GM12873 (cell line): ENCODE data around the gene RBPJ.

ENCODE experiments used
- CTCF ChIP-seq: IDR thresholded peaks from 2 replicates; pipeline ENCODE4 v1.5.1; 2012; ENCODE audit warnings: low read depth, mild to moderate bottlenecking, moderate library complexity, low read length, control low read depth; ENCODE audit not compliant: insufficient read depth; ENCODE audit errors: missing control alignments

RBPJ gene

GRCh38 chr4:26379837-26380236, 59.0 kb downstream of the RBPJ start:
- TF ChIP-seq CTCF = no peak

- no peak for TF ChIP-seq CTCF
These were observed 59.9 kb downstream of the RBPJ start for GRCh38 chr4:26380740-26381139.

DNA sequence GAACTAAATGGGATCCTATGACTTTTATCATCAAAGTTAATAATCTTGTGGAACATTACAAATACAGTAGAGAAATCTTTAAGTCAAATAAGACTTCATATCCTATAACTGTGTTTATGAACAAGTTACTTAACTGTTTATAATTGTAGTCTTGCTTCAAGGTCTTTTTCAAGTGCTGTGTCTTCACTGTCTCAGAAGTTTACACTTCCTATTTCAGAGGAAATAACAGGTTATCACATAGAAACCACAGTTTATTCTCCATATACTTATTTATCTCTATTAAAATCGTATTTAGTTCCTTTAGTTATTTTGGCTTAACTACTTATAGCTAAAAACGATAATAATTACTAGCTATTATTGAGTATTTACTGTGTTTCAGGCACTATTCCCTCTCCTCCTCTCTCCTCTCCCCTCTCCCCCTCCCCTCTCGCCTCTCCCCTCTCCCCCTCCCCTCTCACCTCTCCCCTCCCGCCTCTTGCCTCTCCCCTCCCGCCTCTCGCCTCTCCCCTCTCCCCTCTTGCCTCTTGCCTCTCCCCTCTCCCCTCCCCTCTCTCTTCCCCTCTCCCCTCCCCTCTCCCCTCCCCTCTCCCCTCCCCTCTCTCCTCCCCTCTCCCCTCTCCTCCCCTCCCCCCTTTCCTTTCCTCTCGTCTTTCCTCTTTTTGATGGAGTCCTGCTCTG, 63.7 kb downstream of the RBPJ start:
- no peak for TF ChIP-seq CTCF

DNA sequence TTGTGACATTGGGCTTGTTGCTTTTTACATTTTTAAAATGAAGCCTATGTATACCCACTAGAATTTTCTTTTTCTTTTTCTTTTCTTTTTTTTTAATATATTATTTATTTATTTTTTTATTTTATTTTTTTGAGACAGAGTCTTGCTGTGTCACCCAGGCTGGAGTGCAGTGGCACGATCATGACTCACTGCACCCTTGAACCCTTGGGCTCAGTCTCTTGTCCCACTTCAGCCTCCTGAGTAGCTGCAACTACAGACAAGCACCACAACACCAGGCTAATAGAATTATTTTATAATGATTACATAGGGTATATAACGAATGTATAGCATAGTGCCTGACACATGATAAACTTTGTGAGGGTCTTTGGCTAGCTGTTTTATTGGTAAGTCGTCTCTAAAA, 64.9 kb downstream of the RBPJ start:
- TF ChIP-seq CTCF = no peak

DNA sequence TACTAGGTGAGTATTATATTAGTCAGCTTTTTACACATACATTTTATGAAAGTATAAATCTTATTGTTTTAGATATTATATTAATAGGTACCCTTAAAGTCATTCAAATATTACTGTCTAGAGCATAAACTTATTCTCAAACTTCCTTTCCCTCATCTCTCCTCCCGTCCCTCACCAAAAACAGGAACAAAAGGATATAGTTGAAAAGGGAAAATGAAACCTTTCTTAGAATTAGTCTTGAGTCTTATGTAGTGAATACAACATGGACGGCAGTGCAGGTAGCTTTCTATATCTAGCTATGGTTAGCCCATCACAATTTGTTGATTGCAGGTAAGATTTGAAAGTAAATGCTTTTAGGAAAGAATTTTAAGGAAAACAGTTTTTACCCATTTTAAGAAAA, 65.6 kb downstream of the RBPJ start:
- TF ChIP-seq CTCF = no peak

- TF ChIP-seq CTCF = no peak
These were observed 67.9 kb downstream of the RBPJ start for GRCh38 chr4:26388671-26389070.

DNA sequence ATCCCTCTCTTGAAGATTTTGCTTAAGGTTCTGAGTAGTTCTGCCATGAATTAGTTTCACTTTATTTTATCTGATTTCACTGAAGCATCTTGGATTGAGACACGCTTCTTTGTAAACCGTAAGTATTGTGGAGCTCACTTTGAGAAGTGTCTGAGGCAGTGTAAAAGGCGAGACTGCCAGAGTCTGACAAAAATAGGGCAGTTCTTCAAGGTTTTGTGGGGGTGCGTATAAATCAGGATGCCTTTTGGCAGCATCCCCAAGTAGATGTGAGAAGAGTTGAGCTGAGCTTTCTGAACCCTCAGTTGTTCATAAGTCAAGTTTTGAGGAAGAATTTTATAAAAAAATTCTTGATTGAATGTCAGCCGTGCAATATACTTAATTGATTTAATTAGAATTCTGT, 76.3 kb downstream of the RBPJ start:
- no peak for TF ChIP-seq CTCF

DNA sequence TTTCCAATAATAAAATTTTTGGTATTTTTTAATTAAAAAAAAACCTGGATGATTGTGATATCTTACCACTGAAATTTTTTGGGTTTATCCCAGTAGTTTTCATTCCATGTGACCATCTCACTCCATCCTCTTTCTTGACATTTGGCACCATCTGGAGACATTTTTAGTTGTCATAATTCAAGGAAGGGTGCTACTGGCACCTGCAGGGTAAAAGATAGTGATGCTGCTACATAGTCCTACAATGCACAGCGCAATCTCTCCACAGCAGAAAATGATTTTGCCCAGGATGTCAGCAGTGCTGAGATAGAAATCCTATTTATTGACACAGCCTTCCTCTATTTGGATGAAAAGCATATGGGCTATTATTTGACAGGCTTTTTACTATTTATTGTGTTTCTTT, 79.3 kb downstream of the RBPJ start:
- no peak for TF ChIP-seq CTCF
